Myometrial cell (primary cell): Measurements from ENCODE around the gene EXOSC10. TPM values are rescaled to one million over a fixed set of nuclear protein-coding genes. Genes with fewer than 3 reads are reported as not detected.

Source experiments
- total RNA-seq: library from RNA; depleted of rRNA; stranded (reverse); fragments of >200 nt; gene quantifications from 2 replicates; pipeline ENCODE4 v1.2.3, GENCODE V29; 2015

EXOSC10 gene
- 34.9 and 54.8 TPM in 2 replicates for total RNA-seq

DNA sequence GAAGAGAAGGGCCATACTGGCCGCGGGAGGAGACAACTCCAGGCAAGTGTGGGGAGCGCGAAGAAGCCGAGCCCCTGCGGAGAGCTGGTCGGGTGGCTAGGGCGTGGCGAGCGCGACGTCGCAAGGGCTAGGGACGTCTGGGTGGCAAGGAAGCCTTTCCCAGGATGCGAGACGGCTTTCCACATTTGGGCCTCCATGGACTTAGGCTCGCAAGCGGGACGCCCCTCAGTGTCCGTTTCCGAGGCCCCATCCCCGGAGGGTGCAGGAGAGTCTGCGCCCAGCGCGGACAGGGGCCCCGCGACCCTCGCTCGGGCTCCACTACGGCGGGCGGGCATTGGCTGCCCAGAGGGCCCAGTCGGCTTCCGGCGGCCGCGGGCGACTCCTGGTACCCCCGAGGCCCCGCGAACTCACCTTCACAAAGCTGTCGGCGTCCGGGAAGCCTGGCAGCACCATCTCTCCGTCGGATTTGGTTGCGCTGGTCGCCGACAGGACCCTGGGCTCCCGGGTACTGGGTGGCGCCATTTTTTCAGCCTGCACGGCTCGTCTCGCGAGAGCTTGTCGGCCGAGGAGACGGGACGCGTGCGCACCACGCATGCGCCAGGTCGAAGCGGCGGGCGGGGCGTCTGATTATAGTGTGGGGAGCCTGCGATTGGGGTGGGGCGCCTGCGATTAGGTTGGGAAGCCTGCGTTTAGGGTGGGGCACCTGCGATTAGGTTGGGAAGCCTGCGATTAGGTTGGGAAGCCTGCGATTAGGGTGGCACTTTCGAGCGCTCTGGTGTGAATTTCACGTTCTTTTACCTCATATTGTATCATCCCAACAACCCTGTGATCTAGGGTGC is at the start of gene EXOSC10:
TSS of gene EXOSC10 (minus strand) at position 560 of the 839 bp plus-strand sequence. CDS start at position 522, 38 bp downstream.

DNA sequence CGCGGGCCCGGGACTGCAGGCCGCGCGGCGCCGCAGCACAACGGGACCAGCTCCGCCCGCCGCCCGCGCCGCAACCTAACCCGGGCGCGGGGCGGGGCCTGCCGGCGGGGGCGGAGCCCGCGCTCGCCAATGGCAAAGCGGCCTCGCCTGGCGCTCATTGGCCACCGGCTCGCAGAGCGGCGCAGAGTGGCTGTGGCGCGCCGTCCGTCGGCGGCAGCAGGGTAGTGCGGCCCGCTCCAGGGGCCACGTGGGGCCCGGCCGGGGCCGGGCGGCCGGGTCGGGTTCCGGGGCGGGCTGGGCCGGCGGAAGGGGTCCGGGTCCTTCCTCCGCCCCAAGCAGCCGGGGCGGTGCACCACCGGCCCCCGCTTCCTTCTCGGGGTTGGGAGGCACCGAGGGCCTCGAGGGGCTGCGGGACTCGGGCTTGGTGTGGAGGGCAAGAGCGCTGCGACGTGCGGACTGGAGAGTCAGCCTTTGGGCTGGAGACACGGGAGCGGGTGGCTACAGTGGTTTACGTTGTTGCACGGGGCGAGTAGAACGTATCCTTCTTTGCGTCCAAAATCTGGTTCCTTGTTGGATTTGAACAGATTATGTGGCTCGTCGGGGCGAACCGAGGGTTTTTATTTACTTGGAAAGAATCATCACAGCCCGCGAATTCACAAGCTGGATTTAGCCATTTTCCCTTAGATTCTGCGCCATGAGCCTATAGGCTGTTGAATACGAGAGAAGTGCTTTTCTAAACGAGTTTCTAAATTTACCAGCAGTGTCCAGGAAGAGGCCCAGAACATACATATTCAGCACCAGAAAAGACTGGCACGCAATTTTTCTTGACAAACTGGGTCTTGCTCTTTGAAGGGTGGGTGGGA is 39.5 kb downstream of the EXOSC10 start, which contains the start of gene SRM:
TSS of gene SRM (minus strand) at position 51 of the 863 bp plus-strand sequence. CDS start 75 bp downstream, outside the sequence.

DNA sequence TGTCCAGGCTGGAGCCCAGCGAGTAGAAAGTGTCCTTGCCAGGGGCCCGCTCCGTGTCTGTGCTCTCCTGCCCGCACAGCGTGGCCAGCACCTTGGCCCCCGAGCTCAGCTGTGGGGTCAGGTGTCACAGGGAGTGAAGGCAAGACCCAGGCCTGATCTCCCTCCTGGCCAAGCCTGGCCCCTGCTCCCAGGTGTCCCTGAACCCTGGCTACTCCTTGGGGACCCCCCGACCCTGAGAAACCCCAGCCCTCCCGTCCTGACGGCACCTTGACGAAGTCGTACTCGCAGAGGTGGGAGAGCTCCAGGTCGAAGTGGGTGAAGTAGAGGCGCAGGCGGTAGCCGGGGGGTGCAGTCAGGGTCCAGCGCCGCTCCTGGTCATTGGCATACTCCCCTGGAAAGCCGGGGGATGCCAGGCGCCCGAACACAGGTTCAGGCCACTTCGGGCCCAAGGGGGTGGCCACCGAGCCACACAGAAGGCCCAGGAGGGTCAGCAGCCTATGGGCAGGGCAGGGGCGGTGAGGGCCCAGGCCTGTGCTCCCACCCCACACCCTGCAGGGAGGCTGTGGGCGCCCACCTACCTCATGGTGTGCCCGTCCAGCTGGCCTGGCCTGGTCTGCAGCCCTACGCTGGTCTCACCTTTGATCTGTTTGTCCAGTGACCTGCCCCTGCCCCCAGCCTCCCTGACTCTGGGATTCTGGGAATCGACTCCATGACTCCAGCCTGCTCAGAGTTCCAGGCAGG is 52.9 kb downstream of the EXOSC10 start, which contains the start of gene MASP2:
TSS of gene MASP2 (minus strand) at position 615 of the 741 bp plus-strand sequence. CDS start at position 583, 32 bp downstream.

Other genes starting within 250 kb of the EXOSC10 start
- 33.2 and 36.7 TPM in 2 replicates for gene TARDBP, start 87.2 kb downstream of the EXOSC10 start, total RNA-seq
- gene MASP2, start 52.6 kb downstream of the EXOSC10 start, total RNA-seq = not detected in 2 replicates
- gene SRM, start 39.9 kb downstream of the EXOSC10 start, total RNA-seq = 75.0 and 86.5 TPM in 2 replicates
- gene ANGPTL7, start 89.5 kb upstream of the EXOSC10 start, total RNA-seq = not detected in 2 replicates
- gene MTOR, start 162.7 kb upstream of the EXOSC10 start, total RNA-seq = 30.3 and 33.7 TPM in 2 replicates
- gene UBIAD1, start 173.3 kb upstream of the EXOSC10 start, total RNA-seq = 6.3 and 10.6 TPM in 2 replicates